WERI-Rb-1 (cell line): ENCODE measurements around the gene PRRT4.

Experiments
- DNase-seq: peaks from one replicate; pipeline ENCODE4 v3.0.0-alpha.2; 2020
- H3K27ac ChIP-seq: fragments of 250-450 bp; sonication (Bioruptor Pico); 2 replicates; pipeline ENCODE4 v1.5.1; 2020; ENCODE audit warnings: mild to moderate bottlenecking, moderate library complexity
- H3K27me3 ChIP-seq: fragments of 250-450 bp; sonication (Bioruptor Pico); 2 replicates; pipeline ENCODE4 v1.5.1; 2021; ENCODE audit warnings: mild to moderate bottlenecking, low read depth, moderate library complexity; ENCODE audit not compliant: insufficient read depth, severe bottlenecking
- H3K36me3 ChIP-seq: fragments of 250-450 bp; sonication (Bioruptor Pico); 2 replicates; pipeline ENCODE4 v1.5.1; 2020; ENCODE audit warnings: mild to moderate bottlenecking, moderate library complexity
- H3K4me3 ChIP-seq: 2 replicates; pipeline ENCODE4 v1.5.1; 2011; ENCODE audit warnings: low read depth, mild to moderate bottlenecking, control low read depth, low read length
- H3K9me3 ChIP-seq: fragments of 250-450 bp; sonication (Bioruptor Pico); 2 replicates; pipeline ENCODE4 v1.5.1; 2021; ENCODE audit warnings: mild to moderate bottlenecking, moderate library complexity; ENCODE audit not compliant: severe bottlenecking
- CTCF ChIP-seq: IDR thresholded peaks from 2 replicates; pipeline ENCODE4 v1.5.1; 2011; ENCODE audit warnings: low read depth, mild to moderate bottlenecking, control low read depth, inconsistent platforms, low read length

The PRRT4 gene

GRCh38 chr7:128392446-128393327 lies 31.2 kb upstream of the PRRT4 start:
- no peak overlapping the region for H3K27ac ChIP-seq
- H3K4me3 ChIP-seq = no peak overlapping the region
- H3K36me3 ChIP-seq = peaks cover 39% of the 10 kb centered on the region
- no peaks in the 10 kb centered on the region for H3K9me3 ChIP-seq
- no peaks in the 10 kb centered on the region for H3K27me3 ChIP-seq
- TF ChIP-seq CTCF = no peak
- no peak for DNase-seq

GRCh38 chr7:128391805-128392204 lies 30.3 kb upstream of the PRRT4 start:
- no peak for DNase-seq
- Histone ChIP-seq H3K36me3 (peaks cover 32% of the 10 kb centered on the region), H3K4me3 (no peak overlapping the region), H3K9me3 (no peaks in the 10 kb centered on the region), H3K27me3 (no peaks in the 10 kb centered on the region), H3K27ac (no peak overlapping the region)
- no peak for TF ChIP-seq CTCF

GRCh38 chr7:128390871-128391565 lies 29.5 kb upstream of the PRRT4 start:
- Histone ChIP-seq H3K9me3 (no peaks in the 10 kb centered on the region), H3K36me3 (peaks cover 27% of the 10 kb centered on the region), H3K4me3 (no peak overlapping the region), H3K27ac (no peak overlapping the region), H3K27me3 (no peaks in the 10 kb centered on the region)
- no peak for TF ChIP-seq CTCF
- DNase-seq = no peak

GRCh38 chr7:128389618-128390329 lies 28.3 kb upstream of the PRRT4 start:
- peak; percentile 47 for DNase-seq
- H3K9me3 ChIP-seq = no peaks in the 10 kb centered on the region
- H3K27ac ChIP-seq = no peak overlapping the region
- peaks cover 17% of the 10 kb centered on the region for H3K36me3 ChIP-seq
- no peaks in the 10 kb centered on the region for H3K27me3 ChIP-seq
- H3K4me3 ChIP-seq = no peak overlapping the region
- peak; percentile 20; the same call in 1 of the 2 replicates for TF ChIP-seq CTCF

- TF ChIP-seq CTCF = no peak
- peaks cover 11% of the 10 kb centered on the region for H3K36me3 ChIP-seq
- no peaks in the 10 kb centered on the region for H3K9me3 ChIP-seq
- DNase-seq = no peak
- H3K4me3 ChIP-seq = no peak overlapping the region
- H3K27ac ChIP-seq = no peak overlapping the region
- no peaks in the 10 kb centered on the region for H3K27me3 ChIP-seq
Observed at GRCh38 chr7:128389085-128389617, 27.7 kb upstream of the PRRT4 start.
